HG02884 (cell line): ENCODE measurements around the gene DHCR24.

Experiments
- ATAC-seq: cut with Tn5 transposase; IDR thresholded peaks from one replicate; pipeline ENCODE4 v1.9.1; 2021; ENCODE audit warnings: mild to moderate bottlenecking, moderate library complexity; ENCODE audit not compliant: unreplicated experiment

Gene DHCR24

DNA sequence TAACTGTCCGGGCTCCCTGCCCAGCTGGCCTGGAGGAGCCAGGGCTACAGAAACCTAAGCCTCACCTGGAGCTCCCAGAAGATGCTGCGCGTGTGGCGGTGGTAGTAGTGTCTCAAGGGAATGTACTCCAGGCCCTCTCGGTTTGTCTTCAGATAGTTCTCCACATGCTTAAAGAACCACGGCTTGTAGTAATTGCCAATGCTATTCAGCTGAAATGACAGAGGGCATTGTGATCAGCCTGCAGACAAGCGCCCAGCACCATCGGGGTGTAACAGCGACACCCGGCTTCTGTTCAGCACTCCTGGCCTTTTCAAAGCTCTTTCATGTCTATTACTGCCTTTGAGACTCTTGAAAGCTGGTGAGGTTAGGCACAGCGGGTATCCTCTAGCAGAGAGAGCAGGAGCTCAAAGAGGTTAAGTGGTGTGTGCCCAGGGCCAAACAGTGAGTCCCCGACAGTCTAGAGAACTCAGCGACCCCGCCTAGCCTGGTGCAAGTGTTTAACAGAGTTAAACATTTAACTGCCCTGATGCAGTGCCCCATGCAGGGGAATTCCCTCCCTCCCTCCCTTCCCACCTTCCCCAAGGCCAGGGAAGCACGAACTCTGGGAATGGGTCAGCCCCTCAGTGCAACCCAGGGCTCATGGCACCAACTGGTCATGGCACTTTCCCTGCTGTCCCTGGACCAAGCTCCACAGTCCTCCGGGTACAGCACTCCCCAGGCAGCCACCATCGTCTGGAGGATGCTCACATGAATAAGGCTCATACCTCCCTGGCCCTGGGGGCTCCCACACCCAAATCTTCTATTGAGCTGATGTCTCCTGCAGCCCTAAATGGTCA, 21.5 kb downstream of the DHCR24 start:
- no peak for ATAC-seq

DNA sequence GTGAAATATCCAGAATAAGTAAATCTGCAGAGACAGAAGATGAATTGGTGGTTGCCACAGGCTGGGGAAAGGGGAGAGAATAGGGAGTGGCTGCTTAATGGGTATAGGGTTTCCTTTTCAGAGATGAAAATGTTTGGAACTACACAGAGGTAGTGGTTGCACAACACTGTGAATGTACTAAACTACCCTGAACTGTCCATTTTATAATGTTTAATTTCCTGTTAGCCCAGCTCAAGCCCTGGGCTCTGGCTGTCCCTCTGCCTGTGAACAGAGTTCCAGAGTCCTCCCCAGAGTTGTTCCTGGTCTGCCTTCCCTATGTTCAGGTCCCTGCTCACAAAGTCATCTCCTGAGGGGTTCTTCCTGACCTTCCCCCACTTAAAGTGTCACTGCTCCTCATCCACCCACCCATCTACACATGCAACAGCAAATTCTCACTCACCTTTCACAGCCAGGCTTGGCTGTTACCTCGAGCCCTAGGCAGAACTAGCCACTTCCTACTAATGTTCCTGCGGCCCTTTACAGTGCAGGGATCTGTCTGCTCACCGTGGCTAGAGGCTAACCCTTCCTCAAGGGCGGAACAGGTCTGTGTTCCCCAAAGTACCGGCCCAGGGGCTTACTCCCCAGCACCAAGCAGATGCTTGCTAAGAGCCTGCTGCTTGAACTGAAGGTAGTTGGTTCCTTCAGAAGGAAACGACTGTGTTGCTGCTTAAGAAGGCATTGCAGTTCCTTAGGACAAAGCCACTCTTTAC, 22.4 kb downstream of the DHCR24 start:
- ATAC-seq, result no peak

GRCh38 chr1:54863267-54863665, 23.7 kb downstream of the DHCR24 start:
- no peak for ATAC-seq

DNA sequence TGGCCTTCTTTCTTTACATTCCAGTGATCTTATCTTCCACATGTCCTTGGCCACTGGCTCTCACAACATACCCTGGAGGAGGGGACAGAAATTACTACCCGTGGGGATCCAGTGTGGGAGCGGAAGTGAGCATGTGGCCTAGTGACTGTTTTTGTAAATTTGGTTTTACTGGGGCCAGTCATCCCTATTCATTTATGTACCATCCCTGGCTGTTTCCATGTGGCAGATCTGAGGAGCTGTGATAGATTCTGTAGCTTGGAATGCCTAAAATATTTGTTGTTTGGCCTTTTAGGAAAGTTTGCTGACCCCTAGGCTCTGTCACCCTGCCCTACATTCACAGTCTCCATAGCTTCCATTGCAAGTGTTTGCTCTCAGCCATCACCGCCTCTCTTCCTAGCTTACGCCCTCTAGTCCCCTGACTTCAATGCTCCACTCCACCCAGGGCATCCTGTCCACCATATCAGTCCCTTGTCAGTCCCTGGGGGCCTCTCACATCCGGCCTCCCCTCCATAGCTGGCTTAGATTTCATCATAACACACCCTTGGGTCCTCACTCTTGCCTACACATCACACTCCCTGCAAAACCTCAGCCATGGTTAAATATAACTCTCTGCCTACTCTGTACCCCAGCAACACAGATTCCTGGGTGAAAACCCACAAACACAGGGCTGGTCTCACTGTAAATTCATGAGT, 25.8 kb downstream of the DHCR24 start:
- ATAC-seq, result no peak

GRCh38 chr1:54859700-54860391, 27.1 kb downstream of the DHCR24 start:
- no peak for ATAC-seq

- ATAC-seq, result no peak
Observed at GRCh38 chr1:54857746-54858561, 29.0 kb downstream of the DHCR24 start.

- ATAC-seq, result no peak
Observed at GRCh38 chr1:54857141-54857540, 29.9 kb downstream of the DHCR24 start.

- ATAC-seq, result no peak
Observed at GRCh38 chr1:54854381-54855020, 32.5 kb downstream of the DHCR24 start.

DNA sequence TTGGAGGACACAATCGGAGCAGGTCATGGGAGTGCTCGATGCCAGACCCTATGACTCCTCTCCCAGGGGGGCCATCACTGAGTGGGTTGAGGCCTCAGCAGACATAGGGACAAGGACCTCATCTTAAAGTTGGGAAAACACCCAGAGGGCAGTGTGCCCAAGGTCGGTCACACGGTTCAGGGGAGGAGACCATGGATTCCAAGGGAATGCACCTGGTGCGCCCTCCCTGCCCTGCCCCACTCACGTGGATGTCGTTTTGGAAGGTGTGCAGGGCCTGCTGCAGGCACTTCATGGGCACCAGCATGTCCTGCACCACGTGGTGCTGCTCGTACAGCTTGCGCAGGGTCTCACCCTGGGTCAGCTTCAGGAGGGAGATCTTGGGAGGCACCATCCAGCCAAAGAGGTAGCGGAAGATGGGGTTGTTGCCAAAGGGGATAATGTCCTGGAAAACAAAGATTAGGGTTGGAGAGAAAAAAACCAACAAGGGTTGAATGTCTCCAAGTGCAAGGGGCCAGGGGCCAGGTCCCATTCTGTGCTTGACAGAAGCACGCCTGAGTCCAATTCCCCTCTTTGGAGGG, 33.1 kb downstream of the DHCR24 start:
- ATAC-seq, result no peak

GRCh38 chr1:54853096-54853792, 33.8 kb downstream of the DHCR24 start:
- ATAC-seq, result no peak

- no peak for ATAC-seq
Observed at GRCh38 chr1:54851936-54852524, 35.0 kb downstream of the DHCR24 start.

DNA sequence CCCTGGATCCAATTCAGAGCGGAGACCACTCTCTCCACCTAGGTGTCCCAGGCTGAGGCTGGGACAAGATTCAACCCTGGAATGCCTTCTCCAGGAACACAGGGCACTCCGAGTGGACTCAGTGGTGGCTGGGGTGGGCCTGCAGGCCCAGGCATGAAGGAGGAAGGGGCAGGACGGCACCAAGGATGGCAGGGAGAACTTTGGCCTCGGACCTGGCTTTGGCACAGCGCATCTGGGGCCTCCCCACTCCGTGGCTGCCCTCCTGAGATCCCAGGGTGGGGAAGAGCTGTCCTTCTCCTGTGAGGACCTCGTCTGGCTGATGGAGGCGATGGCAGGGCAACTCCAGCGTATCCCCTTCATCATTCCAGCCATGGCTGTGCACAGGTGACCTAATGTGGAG, 35.6 kb downstream of the DHCR24 start:
- ATAC-seq, result no peak

GRCh38 chr1:54850737-54851136, 36.3 kb downstream of the DHCR24 start:
- ATAC-seq, result no peak

DNA sequence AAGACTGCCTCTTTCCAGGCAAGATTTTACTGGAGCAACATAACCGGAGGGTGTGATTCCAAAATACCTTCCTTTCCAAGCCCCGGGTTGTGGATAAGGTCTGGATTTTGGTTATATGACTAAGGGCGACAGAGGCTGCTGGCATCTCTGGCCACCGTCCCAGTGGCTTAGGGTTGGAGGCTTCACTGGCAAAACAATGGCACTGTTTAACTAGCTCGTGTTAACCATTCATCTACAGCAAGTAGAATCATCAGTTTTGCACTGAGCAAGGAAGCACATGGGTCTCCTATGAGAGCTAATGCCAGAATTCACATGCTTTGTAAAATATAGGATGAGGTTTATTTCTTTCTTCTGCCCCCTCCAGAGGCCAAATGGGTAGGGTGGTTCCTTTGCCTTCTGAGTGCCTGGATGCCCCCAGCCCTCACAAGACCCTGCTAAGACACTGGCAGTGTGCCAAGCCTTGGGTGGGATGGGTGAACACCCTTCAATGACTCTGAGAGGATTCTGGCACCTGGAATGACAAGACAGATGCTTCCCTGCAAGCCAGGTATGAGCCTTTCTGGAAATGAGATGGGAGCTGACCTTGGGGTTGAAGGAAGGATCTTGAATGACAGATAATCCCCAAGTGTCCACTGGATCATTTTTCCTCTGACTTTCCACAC, 36.8 kb downstream of the DHCR24 start:
- no peak for ATAC-seq

GRCh38 chr1:54849219-54850068, 37.6 kb downstream of the DHCR24 start:
- no peak for ATAC-seq

- no peak for ATAC-seq
Observed at GRCh38 chr1:54848134-54848948, 38.7 kb downstream of the DHCR24 start.
